ENCODE data around the gene INA. TPM values are rescaled to one million over a fixed set of nuclear protein-coding genes. Genes with fewer than 3 reads are reported as not detected.
"Not testable (repeated sequence)": the region's sequence is repeated elsewhere in the genome, so short reads cannot be mapped to it uniquely, and the experiment has no call there.

INA gene
- total RNA-seq, 3 donors from 2014 or later, result 0.27 to 0.38 (median 0.32) TPM

- H3K36me3 Mint-ChIP-seq (ENCODE audit: insufficient read depth), result peaks cover 1% of the 10 kb centered on the region
- ATAC-seq (peak in 1 of 2 donors; percentile 56), DNase-seq (no peak)
- H3K9me3 Mint-ChIP-seq, result peaks cover 7% of the 10 kb centered on the region
- H3K4me1 Mint-ChIP-seq (ENCODE audit: low read depth), result peaks cover 2% of the 10 kb centered on the region
- no peaks in the 10 kb centered on the region for H3K27me3 Mint-ChIP-seq (ENCODE audit: low read depth)
- H3K4me3 Mint-ChIP-seq, result no peak overlapping the region
Observed at GRCh38 chr10:103254538-103255325, 22.2 kb upstream of the INA start.

- no peaks in the 10 kb centered on the region for H3K4me1 Mint-ChIP-seq (ENCODE audit: low read depth)
- H3K36me3 Mint-ChIP-seq (ENCODE audit: insufficient read depth), result peaks cover 1% of the 10 kb centered on the region
- peaks cover 13% of the 10 kb centered on the region for H3K9me3 Mint-ChIP-seq
- DNase-seq (no peak), ATAC-seq (no peak)
- peaks cover 6% of the 10 kb centered on the region for H3K27me3 Mint-ChIP-seq (ENCODE audit: low read depth)
- no peak overlapping the region for H3K4me3 Mint-ChIP-seq
Observed at GRCh38 chr10:103256613-103257012, 20.3 kb upstream of the INA start.

- Mint-ChIP-seq H3K4me3 (no peak overlapping the region), H3K9me3 (peaks cover 13% of the 10 kb centered on the region), H3K36me3 (ENCODE audit: insufficient read depth) (peaks cover 1% of the 10 kb centered on the region), H3K27me3 (ENCODE audit: low read depth) (peaks cover 14% of the 10 kb centered on the region), H3K4me1 (ENCODE audit: low read depth) (no peaks in the 10 kb centered on the region)
- DNase-seq, result no peak
- no peak for ATAC-seq
Observed at GRCh38 chr10:103257812-103258211, 19.1 kb upstream of the INA start.

- ATAC-seq; H3K4me3 Mint-ChIP-seq; H3K4me1 Mint-ChIP-seq (ENCODE audit: low read depth); H3K36me3 Mint-ChIP-seq (ENCODE audit: insufficient read depth); DNase-seq: not testable (repeated sequence)
- Mint-ChIP-seq H3K9me3 (peaks cover 13% of the 10 kb centered on the region), H3K27me3 (ENCODE audit: low read depth) (peaks cover 25% of the 10 kb centered on the region)
Observed at GRCh38 chr10:103258928-103259327, 18.0 kb upstream of the INA start.

- H3K4me3 Mint-ChIP-seq, result no peak overlapping the region
- peaks cover 13% of the 10 kb centered on the region for H3K9me3 Mint-ChIP-seq
- H3K4me1 Mint-ChIP-seq (ENCODE audit: low read depth), result no peaks in the 10 kb centered on the region
- H3K36me3 Mint-ChIP-seq (ENCODE audit: insufficient read depth), result peaks cover 1% of the 10 kb centered on the region
- H3K27me3 Mint-ChIP-seq (ENCODE audit: low read depth), result peaks cover 31% of the 10 kb centered on the region
- DNase-seq (no peak), ATAC-seq (no peak)
Observed at GRCh38 chr10:103259989-103260388, 16.9 kb upstream of the INA start.

- Mint-ChIP-seq H3K27me3 (ENCODE audit: low read depth) (peaks cover 45% of the 10 kb centered on the region), H3K4me1 (ENCODE audit: low read depth) (no peaks in the 10 kb centered on the region), H3K9me3 (peaks cover 13% of the 10 kb centered on the region), H3K4me3 (no peak overlapping the region), H3K36me3 (ENCODE audit: insufficient read depth) (peaks cover 1% of the 10 kb centered on the region)
- DNase-seq (no peak), ATAC-seq (peak; percentile 61 to 67)
Observed at GRCh38 chr10:103262229-103262628, 14.7 kb upstream of the INA start.

GRCh38 chr10:103265717-103266329 lies 11.1 kb upstream of the INA start:
- Mint-ChIP-seq H3K4me3 (no peak overlapping the region), H3K4me1 (ENCODE audit: low read depth) (no peaks in the 10 kb centered on the region), H3K36me3 (ENCODE audit: insufficient read depth) (no peaks in the 10 kb centered on the region), H3K9me3 (peaks cover 3% of the 10 kb centered on the region), H3K27me3 (ENCODE audit: low read depth) (peaks cover 49% of the 10 kb centered on the region)
- ATAC-seq (no peak), DNase-seq (no peak)

- H3K27me3 Mint-ChIP-seq (ENCODE audit: low read depth), result peaks cover 47% of the 10 kb centered on the region
- no peak for DNase-seq
- no peaks in the 10 kb centered on the region for H3K36me3 Mint-ChIP-seq (ENCODE audit: insufficient read depth)
- no peak for ATAC-seq
- no peaks in the 10 kb centered on the region for H3K9me3 Mint-ChIP-seq
- H3K4me1 Mint-ChIP-seq (ENCODE audit: low read depth), result peaks cover 7% of the 10 kb centered on the region
- H3K4me3 Mint-ChIP-seq, result no peak overlapping the region
Observed at GRCh38 chr10:103273041-103273441, 3.9 kb upstream of the INA start.

GRCh38 chr10:103276251-103276895 lies 565 bp upstream of the INA start:
- Mint-ChIP-seq H3K9me3 (no peaks in the 10 kb centered on the region), H3K36me3 (ENCODE audit: insufficient read depth) (no peaks in the 10 kb centered on the region), H3K4me1 (ENCODE audit: low read depth) (peaks cover 10% of the 10 kb centered on the region), H3K27me3 (ENCODE audit: low read depth) (peaks cover 69% of the 10 kb centered on the region), H3K4me3 (peak overlapping the region; percentile 48)
- ATAC-seq (peak in 1 of 2 donors; percentile 3), DNase-seq (no peak)

GRCh38 chr10:103277713-103278536 lies 987 bp downstream of the INA start:
- no peak for DNase-seq
- H3K4me1 Mint-ChIP-seq (ENCODE audit: low read depth), result peaks cover 10% of the 10 kb centered on the region
- no peaks in the 10 kb centered on the region for H3K36me3 Mint-ChIP-seq (ENCODE audit: insufficient read depth)
- peaks cover 74% of the 10 kb centered on the region for H3K27me3 Mint-ChIP-seq (ENCODE audit: low read depth)
- no peak for ATAC-seq
- H3K4me3 Mint-ChIP-seq, result no peak overlapping the region
- no peaks in the 10 kb centered on the region for H3K9me3 Mint-ChIP-seq

GRCh38 chr10:103278537-103278823 lies 1.5 kb downstream of the INA start:
- H3K36me3 Mint-ChIP-seq (ENCODE audit: insufficient read depth), result no peaks in the 10 kb centered on the region
- no peak for ATAC-seq
- no peak for DNase-seq
- H3K4me1 Mint-ChIP-seq (ENCODE audit: low read depth), result peaks cover 10% of the 10 kb centered on the region
- H3K9me3 Mint-ChIP-seq, result no peaks in the 10 kb centered on the region
- H3K4me3 Mint-ChIP-seq, result no peak overlapping the region
- H3K27me3 Mint-ChIP-seq (ENCODE audit: low read depth), result peaks cover 73% of the 10 kb centered on the region

- H3K27me3 Mint-ChIP-seq (ENCODE audit: low read depth), result peaks cover 69% of the 10 kb centered on the region
- no peaks in the 10 kb centered on the region for H3K36me3 Mint-ChIP-seq (ENCODE audit: insufficient read depth)
- ATAC-seq (no peak), DNase-seq (peak; percentile 19)
- peaks cover 10% of the 10 kb centered on the region for H3K4me1 Mint-ChIP-seq (ENCODE audit: low read depth)
- H3K4me3 Mint-ChIP-seq, result no peak overlapping the region
- H3K9me3 Mint-ChIP-seq, result no peaks in the 10 kb centered on the region
Observed at GRCh38 chr10:103278862-103279298, 1.9 kb downstream of the INA start.

- Mint-ChIP-seq H3K4me1 (ENCODE audit: low read depth) (peaks cover 10% of the 10 kb centered on the region), H3K9me3 (no peaks in the 10 kb centered on the region), H3K36me3 (ENCODE audit: insufficient read depth) (no peaks in the 10 kb centered on the region)
Observed at GRCh38 chr10:103280031-103280430, 3.1 kb downstream of the INA start.

GRCh38 chr10:103280506-103280905 lies 3.6 kb downstream of the INA start:
- DNase-seq (no peak), ATAC-seq (no peak)
- peaks cover 68% of the 10 kb centered on the region for H3K27me3 Mint-ChIP-seq (ENCODE audit: low read depth)
- no peak overlapping the region for H3K4me3 Mint-ChIP-seq
- peaks cover 10% of the 10 kb centered on the region for H3K4me1 Mint-ChIP-seq (ENCODE audit: low read depth)
- H3K9me3 Mint-ChIP-seq, result no peaks in the 10 kb centered on the region
- H3K36me3 Mint-ChIP-seq (ENCODE audit: insufficient read depth), result no peaks in the 10 kb centered on the region

More at GRCh38 chr10:103280031-103280430, 3.1 kb downstream of the INA start:
- H3K27me3 Mint-ChIP-seq (ENCODE audit: low read depth), result peaks cover 70% of the 10 kb centered on the region
- no peak for DNase-seq
- no peak overlapping the region for H3K4me3 Mint-ChIP-seq
- ATAC-seq, result no peak
